ENCODE data around the gene AMIGO1.
A peak's percentile ranks its signal among the peaks of the same experiment; 100 is the strongest.

Gene AMIGO1

GRCh38 chr1:109509176-109510134 is at the start of gene AMIGO1:
Gene AMIGO1, minus strand, starts transcription at chr1:109509727. Its CDS starts 815 bp downstream, at chr1:109508912.
- DNase-seq (ENCODE audit: low spot score) = peak; percentile 85

GRCh38 chr1:109557520-109557919 is 48.0 kb upstream of the AMIGO1 start:
- no peak for DNase-seq (ENCODE audit: low spot score)

- no peak for DNase-seq (ENCODE audit: low spot score)
These were observed 47.0 kb upstream of the AMIGO1 start for GRCh38 chr1:109556563-109556962.

- DNase-seq (ENCODE audit: low spot score) = peak; percentile 86
These were observed 39.1 kb upstream of the AMIGO1 start, which contains the start of gene GNAI3 for GRCh38 chr1:109548321-109549267. Gene GNAI3, plus strand, starts transcription at chr1:109548615. Its CDS starts 106 bp downstream, at chr1:109548721.

GRCh38 chr1:109547463-109548320 is 38.2 kb upstream of the AMIGO1 start:
- DNase-seq (ENCODE audit: low spot score) = no peak

GRCh38 chr1:109546311-109547109 is 37.0 kb upstream of the AMIGO1 start:
- peak; percentile 88 for DNase-seq (ENCODE audit: low spot score)

GRCh38 chr1:109543988-109544735 is 34.6 kb upstream of the AMIGO1 start:
- no peak for DNase-seq (ENCODE audit: low spot score)

- DNase-seq (ENCODE audit: low spot score) = no peak
These were observed 33.9 kb upstream of the AMIGO1 start for GRCh38 chr1:109543283-109543987.

- DNase-seq (ENCODE audit: low spot score) = no peak
These were observed 33.1 kb upstream of the AMIGO1 start for GRCh38 chr1:109542657-109543056.

GRCh38 chr1:109541102-109541501 is 31.6 kb upstream of the AMIGO1 start:
- no peak for DNase-seq (ENCODE audit: low spot score)

GRCh38 chr1:109539676-109540075 is 30.1 kb upstream of the AMIGO1 start, which contains the start of gene GPR61:
Gene GPR61, plus strand, starts transcription at chr1:109539872. Its CDS starts 3,151 bp downstream, at chr1:109543023.
- DNase-seq (ENCODE audit: low spot score) = no peak

GRCh38 chr1:109538827-109539555 is 29.5 kb upstream of the AMIGO1 start:
- DNase-seq (ENCODE audit: low spot score) = no peak

- DNase-seq (ENCODE audit: low spot score) = no peak
These were observed 28.1 kb upstream of the AMIGO1 start for GRCh38 chr1:109537450-109538178.

GRCh38 chr1:109535971-109536491 is 26.5 kb upstream of the AMIGO1 start:
- DNase-seq (ENCODE audit: low spot score) = no peak

GRCh38 chr1:109535481-109535880 is 26.0 kb upstream of the AMIGO1 start:
- no peak for DNase-seq (ENCODE audit: low spot score)

GRCh38 chr1:109534307-109534858 is 24.9 kb upstream of the AMIGO1 start:
- DNase-seq (ENCODE audit: low spot score) = no peak
